Measurements from ENCODE around the gene ARNT2. TPM values are rescaled to one million over a fixed set of nuclear protein-coding genes. Genes with fewer than 3 reads are reported as not detected.

ARNT2 gene
- total RNA-seq, 1 donor from 2014 or later = 0.87 TPM

DNA sequence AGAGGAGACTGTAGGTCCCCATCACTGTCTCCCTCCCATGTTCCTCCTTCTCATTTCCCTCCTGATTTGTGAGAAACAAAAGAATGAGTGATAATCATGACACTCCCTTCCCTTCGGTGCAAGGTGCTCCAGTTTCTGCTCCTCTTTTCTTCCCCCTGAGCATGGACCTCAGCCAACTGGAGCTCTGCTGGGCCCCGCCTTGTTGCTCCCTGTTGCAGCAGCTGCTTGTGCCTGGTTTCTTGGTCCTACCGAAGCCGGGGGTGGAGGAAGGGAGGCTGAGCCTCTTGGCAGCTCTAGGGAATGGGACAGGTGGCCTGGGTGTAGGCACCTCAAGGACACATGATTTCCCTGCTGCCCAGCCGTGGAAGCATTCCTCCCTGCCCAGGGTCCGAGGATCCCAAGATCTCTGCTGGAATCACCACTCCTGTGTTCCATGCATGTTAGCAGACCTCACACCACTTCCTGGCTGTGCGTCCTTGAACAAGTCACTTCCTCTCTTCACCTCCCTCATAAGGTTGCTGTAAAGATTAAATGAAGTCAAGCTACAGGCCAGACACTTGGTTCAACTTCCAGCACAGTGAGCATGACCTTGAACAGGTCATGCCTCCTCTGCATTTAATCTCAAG is 159.3 kb downstream of the ARNT2 start:
- no peaks in the 10 kb centered on the region for H3K9me3 Mint-ChIP-seq (ENCODE audit: unreplicated experiment)
- H3K27me3 Mint-ChIP-seq (ENCODE audit: unreplicated experiment) = peaks cover 4% of the 10 kb centered on the region
- H3K36me3 Mint-ChIP-seq (ENCODE audit: low read depth, unreplicated experiment) = no peaks in the 10 kb centered on the region
- H3K4me3 Mint-ChIP-seq (ENCODE audit: unreplicated experiment) = no peak overlapping the region
- TF ChIP-seq, protein P1, sequence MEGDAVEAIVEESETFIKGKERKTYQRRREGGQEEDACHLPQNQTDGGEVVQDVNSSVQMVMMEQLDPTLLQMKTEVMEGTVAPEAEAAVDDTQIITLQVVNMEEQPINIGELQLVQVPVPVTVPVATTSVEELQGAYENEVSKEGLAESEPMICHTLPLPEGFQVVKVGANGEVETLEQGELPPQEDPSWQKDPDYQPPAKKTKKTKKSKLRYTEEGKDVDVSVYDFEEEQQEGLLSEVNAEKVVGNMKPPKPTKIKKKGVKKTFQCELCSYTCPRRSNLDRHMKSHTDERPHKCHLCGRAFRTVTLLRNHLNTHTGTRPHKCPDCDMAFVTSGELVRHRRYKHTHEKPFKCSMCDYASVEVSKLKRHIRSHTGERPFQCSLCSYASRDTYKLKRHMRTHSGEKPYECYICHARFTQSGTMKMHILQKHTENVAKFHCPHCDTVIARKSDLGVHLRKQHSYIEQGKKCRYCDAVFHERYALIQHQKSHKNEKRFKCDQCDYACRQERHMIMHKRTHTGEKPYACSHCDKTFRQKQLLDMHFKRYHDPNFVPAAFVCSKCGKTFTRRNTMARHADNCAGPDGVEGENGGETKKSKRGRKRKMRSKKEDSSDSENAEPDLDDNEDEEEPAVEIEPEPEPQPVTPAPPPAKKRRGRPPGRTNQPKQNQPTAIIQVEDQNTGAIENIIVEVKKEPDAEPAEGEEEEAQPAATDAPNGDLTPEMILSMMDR (IDR thresholded peaks at IDR 0.05; ENCODE audit: unreplicated experiment) = no peak
- DNase-seq (ENCODE audit: low spot score) = no peak
- no peak overlapping the region for H3K27ac Mint-ChIP-seq (ENCODE audit: unreplicated experiment)
- peaks cover 30% of the 10 kb centered on the region for H3K4me1 Mint-ChIP-seq (ENCODE audit: unreplicated experiment)

DNA sequence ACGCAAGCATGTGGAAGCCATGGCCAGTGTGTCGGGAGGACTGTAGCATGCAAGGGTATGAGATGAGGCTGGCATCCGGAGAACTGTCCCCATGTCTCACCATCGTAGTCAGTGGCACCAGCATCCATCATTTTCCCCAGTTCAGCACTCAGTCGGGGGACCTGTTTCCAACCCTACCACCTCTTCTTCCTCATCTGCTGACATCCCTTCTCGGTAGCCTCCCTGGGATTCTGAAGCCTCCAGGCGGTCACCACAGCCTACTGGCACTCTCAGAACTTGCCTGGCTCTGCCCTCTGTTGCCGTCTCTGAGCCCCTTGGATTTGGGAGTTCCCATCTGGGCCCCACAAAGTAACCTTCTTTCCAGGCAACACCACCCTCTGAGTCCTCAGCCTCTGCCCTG is 159.9 kb downstream of the ARNT2 start:
- H3K27me3 Mint-ChIP-seq (ENCODE audit: unreplicated experiment) = peaks cover 2% of the 10 kb centered on the region
- peaks cover 33% of the 10 kb centered on the region for H3K4me1 Mint-ChIP-seq (ENCODE audit: unreplicated experiment)
- no peak overlapping the region for H3K4me3 Mint-ChIP-seq (ENCODE audit: unreplicated experiment)
- no peaks in the 10 kb centered on the region for H3K9me3 Mint-ChIP-seq (ENCODE audit: unreplicated experiment)
- TF ChIP-seq, protein P1 (IDR thresholded peaks at IDR 0.05; ENCODE audit: unreplicated experiment) = no peak
- DNase-seq (ENCODE audit: low spot score) = no peak
- H3K36me3 Mint-ChIP-seq (ENCODE audit: low read depth, unreplicated experiment) = no peaks in the 10 kb centered on the region
- no peak overlapping the region for H3K27ac Mint-ChIP-seq (ENCODE audit: unreplicated experiment)

DNA sequence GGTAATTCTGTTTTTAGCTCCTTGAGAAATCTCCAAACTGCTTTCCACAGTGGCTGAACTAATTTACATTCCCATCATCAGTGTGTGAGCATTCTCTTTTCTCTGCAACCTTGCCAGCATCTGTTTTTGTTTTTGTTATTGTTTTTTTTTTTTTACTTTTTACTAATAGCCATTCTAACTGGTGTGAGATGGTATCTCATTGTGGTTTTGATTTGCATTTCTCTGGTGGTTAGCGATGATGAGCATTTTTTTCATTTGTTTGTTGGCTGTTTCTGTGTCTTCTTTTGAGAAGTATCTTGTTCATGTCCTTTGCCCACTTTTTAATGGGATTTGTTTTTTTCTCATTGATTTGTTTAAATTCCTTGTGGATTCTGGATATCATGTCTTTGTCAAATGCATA is 161.2 kb downstream of the ARNT2 start:
- Mint-ChIP-seq H3K27ac (ENCODE audit: unreplicated experiment) (no peak overlapping the region), H3K9me3 (ENCODE audit: unreplicated experiment) (no peaks in the 10 kb centered on the region), H3K36me3 (ENCODE audit: low read depth, unreplicated experiment) (no peaks in the 10 kb centered on the region), H3K4me1 (ENCODE audit: unreplicated experiment) (peaks cover 31% of the 10 kb centered on the region), H3K4me3 (ENCODE audit: unreplicated experiment) (no peak overlapping the region), H3K27me3 (ENCODE audit: unreplicated experiment) (peaks cover 2% of the 10 kb centered on the region)
- no peak for DNase-seq (ENCODE audit: low spot score)
- TF ChIP-seq, protein P1 (IDR thresholded peaks at IDR 0.05; ENCODE audit: unreplicated experiment) = no peak

DNA sequence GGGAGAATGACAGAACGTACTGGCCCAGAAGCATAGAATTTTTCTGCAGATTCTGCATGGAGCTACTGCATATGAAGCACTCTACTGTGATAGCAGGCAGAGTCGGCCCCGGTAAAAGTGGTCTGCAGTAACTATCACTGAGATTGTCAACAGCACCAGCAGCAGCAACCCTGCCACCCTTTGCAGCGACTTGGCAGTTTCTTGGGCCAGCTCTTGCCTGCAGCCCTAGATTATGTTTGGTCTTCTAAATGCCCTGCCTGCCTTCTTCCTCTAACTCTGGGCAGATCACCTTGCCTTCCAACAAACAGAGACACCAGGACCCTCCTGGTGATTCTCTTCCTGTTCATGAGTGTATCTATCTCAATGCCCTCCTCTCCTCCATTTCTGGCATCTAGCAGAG is 161.8 kb downstream of the ARNT2 start:
- no peaks in the 10 kb centered on the region for H3K9me3 Mint-ChIP-seq (ENCODE audit: unreplicated experiment)
- H3K36me3 Mint-ChIP-seq (ENCODE audit: low read depth, unreplicated experiment) = no peaks in the 10 kb centered on the region
- no peak for DNase-seq (ENCODE audit: low spot score)
- H3K4me3 Mint-ChIP-seq (ENCODE audit: unreplicated experiment) = no peak overlapping the region
- no peak overlapping the region for H3K27ac Mint-ChIP-seq (ENCODE audit: unreplicated experiment)
- peaks cover 2% of the 10 kb centered on the region for H3K27me3 Mint-ChIP-seq (ENCODE audit: unreplicated experiment)
- H3K4me1 Mint-ChIP-seq (ENCODE audit: unreplicated experiment) = peaks cover 29% of the 10 kb centered on the region
- TF ChIP-seq, protein P1 (IDR thresholded peaks at IDR 0.05; ENCODE audit: unreplicated experiment) = no peak

DNA sequence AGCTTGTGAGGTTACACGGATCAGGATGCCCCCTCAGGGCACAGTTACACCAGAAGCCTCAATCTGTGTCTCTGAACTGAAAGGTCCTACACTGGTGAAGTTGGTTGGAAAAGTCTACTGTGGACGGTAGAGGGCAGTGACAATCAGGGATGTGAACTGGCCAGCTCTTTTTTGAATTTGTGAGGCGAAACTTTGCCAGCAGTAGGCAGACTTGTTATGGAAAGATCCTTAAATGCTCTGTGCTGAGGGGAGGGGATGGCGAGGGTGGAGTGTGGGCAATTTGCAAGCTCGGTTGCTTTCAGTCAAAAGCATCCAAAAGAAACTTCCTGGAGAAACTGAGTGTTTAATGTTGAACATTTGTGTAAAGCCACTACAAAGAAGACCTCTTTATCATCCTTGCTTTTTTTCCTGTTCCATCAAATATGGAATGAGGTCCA is 163.6 kb downstream of the ARNT2 start:
- Mint-ChIP-seq H3K9me3 (ENCODE audit: unreplicated experiment) (no peaks in the 10 kb centered on the region), H3K27ac (ENCODE audit: unreplicated experiment) (peak overlapping the region; percentile 4), H3K36me3 (ENCODE audit: low read depth, unreplicated experiment) (no peaks in the 10 kb centered on the region), H3K27me3 (ENCODE audit: unreplicated experiment) (peaks cover 2% of the 10 kb centered on the region), H3K4me1 (ENCODE audit: unreplicated experiment) (peaks cover 34% of the 10 kb centered on the region), H3K4me3 (ENCODE audit: unreplicated experiment) (no peak overlapping the region)
- DNase-seq (ENCODE audit: low spot score) = peak; percentile 64
- TF ChIP-seq, protein P1 (IDR thresholded peaks at IDR 0.05; ENCODE audit: unreplicated experiment) = peak; percentile 23

Measured in endothelial cell (in vitro differentiated cells).